Retinal pigment epithelial cell (primary cell): ENCODE data around the gene B3GNT2.
"Not testable (repeated sequence)": the region's sequence is repeated elsewhere in the genome, so short reads cannot be mapped to it uniquely, and the experiment has no call there.

Experiments used
- DNase-seq: peaks from one replicate; pipeline ENCODE4 v3.0.0-alpha.2; 2010; ENCODE audit warnings: low read depth
- H3K4me3 ChIP-seq: 2 replicates; pipeline ENCODE4 v1.5.1; 2011; ENCODE audit warnings: mild to moderate bottlenecking, low read length, control low read depth, moderate library complexity
- CTCF ChIP-seq: conservative IDR thresholded peaks from 2 replicates; pipeline ENCODE4 v1.5.1; 2011; ENCODE audit warnings: low read depth, low read length, control low read depth, inconsistent platforms

B3GNT2 gene

GRCh38 chr2:62195421-62196277 is at the start of gene B3GNT2:
Gene B3GNT2, plus strand, starts transcription at chr2:62196115. Its CDS starts 26,106 bp downstream, at chr2:62222221.
- DNase-seq = no peak
- TF ChIP-seq CTCF = no peak
- peak within 1 kb of the TSS; percentile 92 for H3K4me3 ChIP-seq

- not testable (repeated sequence) for H3K4me3 ChIP-seq, DNase-seq
Measured at GRCh38 chr2:62146790-62147189, 49.1 kb upstream of the B3GNT2 start.

GRCh38 chr2:62147610-62148301 is 48.2 kb upstream of the B3GNT2 start:
- H3K4me3 ChIP-seq = no peak overlapping the region
- DNase-seq = no peak
- no peak for TF ChIP-seq CTCF

GRCh38 chr2:62149708-62150107 is 46.2 kb upstream of the B3GNT2 start:
- TF ChIP-seq CTCF = no peak
- H3K4me3 ChIP-seq = no peak overlapping the region
- no peak for DNase-seq

GRCh38 chr2:62150597-62151305 is 45.2 kb upstream of the B3GNT2 start:
- TF ChIP-seq CTCF = no peak
- no peak for DNase-seq
- H3K4me3 ChIP-seq = no peak overlapping the region

GRCh38 chr2:62151306-62151638 is 44.6 kb upstream of the B3GNT2 start:
- no peak overlapping the region for H3K4me3 ChIP-seq
- TF ChIP-seq CTCF = no peak
- DNase-seq = no peak

GRCh38 chr2:62152000-62152399 is 43.9 kb upstream of the B3GNT2 start:
- no peak for DNase-seq
- TF ChIP-seq CTCF = no peak
- no peak overlapping the region for H3K4me3 ChIP-seq
